MCF 10A (cell line): ENCODE measurements around the gene VIL1. TPM values are rescaled to one million over a fixed set of nuclear protein-coding genes. Genes with fewer than 3 reads are reported as not detected.

Experiments used
- BruUV-seq: library from RNA; stranded (reverse); fragments of 400-500 nt; replicated peaks from 2 replicates; lab custom pipeline; 2021; lab: Mats Ljungman, UMichigan
- CTCF ChIA-PET: fragments of 300-600 bp; sonication (Branson Sonifier 250); formaldehyde crosslinking; extraction: SDS; loops from one replicate; lab custom pipeline; 2021; ENCODE audit warnings: antibody characterized with exemption, inconsistent platforms; lab: Yijun Ruan, JAX
- POLR2A ChIA-PET: fragments of 300-600, 350-650 bp; sonication (Branson Sonifier 250); formaldehyde crosslinking; extraction: SDS; loops from one replicate; lab custom pipeline; 2020; ENCODE audit warnings: antibody characterized with exemption, inconsistent platforms; lab: Yijun Ruan, JAX
- DNase-seq: peaks from one replicate; pipeline ENCODE4 v3.0.0-alpha.2; 2018; ENCODE audit not compliant: unreplicated experiment
- H3K27ac Mint-ChIP-seq: one replicate; pipeline ENCODE4 v1.8.0; 2022; ENCODE audit warnings: mild to moderate bottlenecking, low read depth, mixed read lengths; ENCODE audit not compliant: unreplicated experiment
- H3K27me3 Mint-ChIP-seq: one replicate; pipeline ENCODE4 v1.8.0; 2022; ENCODE audit warnings: mixed read lengths; ENCODE audit not compliant: insufficient read depth, unreplicated experiment
- H3K36me3 Mint-ChIP-seq: one replicate; pipeline ENCODE4 v1.8.0; 2022; ENCODE audit warnings: mild to moderate bottlenecking, moderate library complexity, mixed read lengths; ENCODE audit not compliant: insufficient read depth, unreplicated experiment
- H3K4me1 Mint-ChIP-seq: one replicate; pipeline ENCODE4 v1.8.0; 2022; ENCODE audit warnings: mixed read lengths; ENCODE audit not compliant: insufficient read depth, unreplicated experiment
- H3K4me3 Mint-ChIP-seq: one replicate; pipeline ENCODE4 v1.8.0; 2022; ENCODE audit warnings: mild to moderate bottlenecking, moderate library complexity, mixed read lengths; ENCODE audit not compliant: unreplicated experiment
- H3K9me3 Mint-ChIP-seq: one replicate; pipeline ENCODE4 v1.8.0; 2022; ENCODE audit warnings: mixed read lengths; ENCODE audit not compliant: unreplicated experiment
- CTCF ChIP-seq: fragments of 200-600 bp; IDR thresholded peaks from one replicate; pipeline ENCODE4 v1.8.0; 2022; ENCODE audit warnings: antibody characterized with exemption, mild to moderate bottlenecking; ENCODE audit not compliant: unreplicated experiment
- intact Hi-C: fragments of 100-400 bp; cut with micrococcal nuclease; formaldehyde crosslinking; loops from 2 replicates; pipeline ENCODE4 v1.14.1; 2022
- total RNA-seq: library from RNA; stranded (reverse); gene quantifications from 2 replicates; pipeline ENCODE4 v1.2.3, GENCODE V29; 2022

VIL1 gene
- total RNA-seq, 1 experiment from 2014 or later: not detected

GRCh38 chr2:218395090-218395444, 23.9 kb upstream of the VIL1 start:
- Mint-ChIP-seq H3K4me1 (peaks cover 12% of the 10 kb centered on the region), H3K9me3 (no peaks in the 10 kb centered on the region), H3K4me3 (peak overlapping the region; percentile 28), H3K36me3 (peaks cover 12% of the 10 kb centered on the region), H3K27ac (no peak overlapping the region), H3K27me3 (no peaks in the 10 kb centered on the region)
- ChIA-PET CTCF (interaction anchor here (0.6 to 6.4 kb wide), 8 partner anchors 10 to 279 kb away, joined by 3 to 49 read pairs (median 10); partner anchors contain the start of genes AAMP, CATIP and PNKD), POLR2A (interaction anchor here (0.7 to 6.2 kb wide), 7 partner anchors 11 to 175 kb away, joined by 3 to 108 read pairs (median 17); partner anchors contain the start of genes AAMP, PNKD and TMBIM1)
- intact Hi-C loops: loop anchor here (5.0 kb wide), 1 partner anchor 208 kb away; no protein-coding TSS in a partner anchor
- no peak for DNase-seq
- TF ChIP-seq CTCF: no peak
- no TSS peak for BruUV-seq

- Mint-ChIP-seq H3K4me3 (peak overlapping the region; percentile 98), H3K27ac (peak overlapping the region; percentile 90), H3K27me3 (no peaks in the 10 kb centered on the region), H3K9me3 (no peaks in the 10 kb centered on the region), H3K4me1 (peaks cover 12% of the 10 kb centered on the region), H3K36me3 (peaks cover 16% of the 10 kb centered on the region)
- intact Hi-C loops: loop anchor here (5.0 kb wide), 1 partner anchor 208 kb away; no protein-coding TSS in a partner anchor
- no peak for TF ChIP-seq CTCF
- BruUV-seq: no TSS peak
- ChIA-PET POLR2A (interaction anchor here (0.5 to 6.2 kb wide), 12 partner anchors 11 to 177 kb away, joined by 3 to 108 read pairs (median 6); partner anchors contain the start of genes AAMP, PNKD and TMBIM1), CTCF (interaction anchor here (0.6 to 6.4 kb wide), 10 partner anchors 11 to 279 kb away, joined by 3 to 49 read pairs (median 8); partner anchors contain the start of genes AAMP, CATIP and PNKD)
- DNase-seq: no peak
Observed at GRCh38 chr2:218395456-218395825, 23.5 kb upstream of the VIL1 start.

DNA sequence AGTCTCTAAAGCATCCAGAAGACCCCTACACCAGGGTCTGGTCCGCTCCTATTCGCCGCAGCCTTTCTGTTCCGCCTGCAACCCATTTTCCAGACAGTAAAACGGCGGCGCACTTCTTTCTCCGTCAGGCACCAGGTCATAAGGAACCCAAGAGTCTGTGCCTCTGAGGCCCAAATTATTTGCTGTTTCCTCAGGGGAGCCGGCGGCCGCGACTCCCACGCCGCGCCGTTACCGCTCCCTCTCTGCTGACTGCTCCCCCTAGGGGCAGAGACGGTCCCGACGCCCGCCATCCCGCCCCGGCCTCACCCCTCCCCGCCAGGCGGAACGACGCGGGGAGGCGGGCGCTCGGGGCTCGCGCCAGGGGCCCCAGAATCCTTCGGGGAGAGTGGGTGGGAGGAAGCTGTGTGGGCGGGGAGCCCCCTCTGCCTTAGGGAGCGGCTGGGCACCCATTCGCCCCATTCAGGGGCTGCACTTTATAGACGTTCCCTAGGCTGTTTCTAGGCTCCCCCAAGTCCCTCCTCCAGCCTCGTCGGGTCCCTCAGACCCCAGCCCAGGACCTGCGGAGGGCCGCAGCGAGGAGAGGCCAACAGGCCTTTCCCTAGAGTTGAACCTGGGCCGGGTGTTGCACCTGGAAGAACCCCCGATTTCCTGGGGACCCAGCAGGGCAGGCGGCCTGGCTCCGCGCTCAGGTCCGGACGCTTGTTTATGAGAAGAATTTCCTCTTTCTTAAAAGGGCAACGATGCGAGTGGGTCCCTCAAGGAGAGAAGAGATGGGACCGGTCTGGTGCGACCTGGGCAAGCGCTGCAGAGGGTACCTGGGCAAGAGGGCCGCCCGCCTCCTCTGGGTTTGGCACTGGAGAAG, 22.9 kb upstream of the VIL1 start:
- no TSS peak for BruUV-seq
- POLR2A ChIA-PET: interaction anchor here (0.5 to 6.2 kb wide), 16 partner anchors 10 to 601 kb away, joined by 3 to 108 read pairs (median 5); partner anchors contain the start of genes AAMP, ARPC2, BCS1L and CATIP
- H3K27me3 Mint-ChIP-seq: no peaks in the 10 kb centered on the region
- H3K36me3 Mint-ChIP-seq: peaks cover 16% of the 10 kb centered on the region
- peak overlapping the region; percentile 98 for H3K4me3 Mint-ChIP-seq
- DNase-seq: peak; percentile 95
- CTCF ChIA-PET: interaction anchor here (0.5 to 6.4 kb wide), 16 partner anchors 8 to 1880 kb away, joined by 3 to 49 read pairs (median 4); partner anchors contain the start of genes AAMP, CATIP and PNKD
- no peaks in the 10 kb centered on the region for H3K9me3 Mint-ChIP-seq
- TF ChIP-seq CTCF: peak; percentile 86
- H3K27ac Mint-ChIP-seq: peak overlapping the region; percentile 90
- intact Hi-C loops: loop anchor here (1.0 to 5.0 kb wide), 6 partner anchors 95 to 209 kb away; partner anchors contain the start of genes ARPC2, CNOT9, TMBIM1 and USP37
- H3K4me1 Mint-ChIP-seq: peaks cover 12% of the 10 kb centered on the region
